HepG2 (cell line): ENCODE data around the gene NDUFS7. TPM values are rescaled to one million over a fixed set of nuclear protein-coding genes. Genes with fewer than 3 reads are reported as not detected.
A peak's percentile ranks its signal among the peaks of the same experiment; 100 is the strongest.

ENCODE experiments used
- ARID4A ChIP-seq: sonication (generic); formaldehyde crosslinking; IDR thresholded peaks from 2 replicates; pipeline ENCODE4 v1.5.0; 2020; ENCODE audit warnings: mild to moderate bottlenecking, missing genetic modification reagents, borderline replicate concordance
- CREBL2 ChIP-seq: sonication (generic); formaldehyde crosslinking; IDR thresholded peaks from 2 replicates; pipeline ENCODE4 v1.8.1; 2023; ENCODE audit warnings: missing genetic modification reagents, mild to moderate bottlenecking, borderline replicate concordance
- GATA4 ChIP-seq: sonication (generic); IDR thresholded peaks from 2 replicates; pipeline ENCODE4 v1.6.1; 2016; ENCODE audit warnings: antibody characterized with exemption, low read depth, borderline replicate concordance
- KDM5B ChIP-seq: sonication (generic); formaldehyde crosslinking; IDR thresholded peaks from 2 replicates; pipeline ENCODE4 v1.4.0; 2020; ENCODE audit warnings: missing genetic modification reagents, mild to moderate bottlenecking, borderline replicate concordance
- KMT2A ChIP-seq: sonication (generic); formaldehyde crosslinking; IDR thresholded peaks from 2 replicates; pipeline ENCODE4 v1.4.0; 2020; ENCODE audit warnings: missing genetic modification reagents
- PATZ1 ChIP-seq: sonication (generic); formaldehyde crosslinking; IDR thresholded peaks from 2 replicates; pipeline ENCODE4 v1.4.0; 2020; ENCODE audit warnings: missing genetic modification reagents
- ZFP36 ChIP-seq: fragments of 150-350 bp; IDR thresholded peaks from 2 replicates; pipeline ENCODE4 v1.6.1; 2018; ENCODE audit warnings: borderline replicate concordance, low read length, low read depth; ENCODE audit not compliant: partially characterized antibody
- ZNF12 ChIP-seq: sonication (generic); formaldehyde crosslinking; IDR thresholded peaks from 2 replicates; pipeline ENCODE4 v1.5.0; 2020; ENCODE audit warnings: missing genetic modification reagents
- ZNF276 ChIP-seq: sonication (generic); formaldehyde crosslinking; IDR thresholded peaks from 2 replicates; pipeline ENCODE4 v1.4.0; 2020; ENCODE audit warnings: mild to moderate bottlenecking, low read depth, missing genetic modification reagents
- ZNF281 ChIP-seq: sonication (generic); formaldehyde crosslinking; IDR thresholded peaks from 2 replicates; pipeline ENCODE4 v1.4.0; 2020; ENCODE audit warnings: missing genetic modification reagents, borderline replicate concordance
- ZNF343 ChIP-seq: sonication (generic); formaldehyde crosslinking; IDR thresholded peaks from 2 replicates; pipeline ENCODE4 v1.4.0; 2020; ENCODE audit warnings: mild to moderate bottlenecking, missing genetic modification reagents
- ZNF576 ChIP-seq: sonication (generic); formaldehyde crosslinking; IDR thresholded peaks from 2 replicates; pipeline ENCODE4 v1.4.0; 2020; ENCODE audit warnings: mild to moderate bottlenecking, missing genetic modification reagents
- ZNF710 ChIP-seq: sonication (generic); formaldehyde crosslinking; IDR thresholded peaks from 2 replicates; pipeline ENCODE4 v1.5.0; 2020; ENCODE audit warnings: mild to moderate bottlenecking, missing genetic modification reagents, borderline replicate concordance
- polyA plus RNA-seq, 8 experiments: library from polyadenylated mRNA; depleted of rRNA in 3 of 8; stranded (reverse) in 7 of 8; unstranded in 1 of 8; fragments of >200 nt; fragmentation: Illumina TruSeq in 4 of 8; extraction: Trizol in 4 of 8; gene quantifications; 2 replicates each; pipeline versions ENCODE4 v1.2.1 to v1.2.3, GENCODE V29; 2011 to 2016; ENCODE audit warnings: low read depth in 4 of 8, missing spikeins in 1 of 8, mixed read lengths in 1 of 8; ENCODE audit not compliant: insufficient read depth in 1 of 8
- total RNA-seq, 5 experiments: library from RNA; depleted of rRNA; stranded (reverse); fragments of >200 nt; fragmentation: Illumina TruSeq; extraction: Trizol; gene quantifications; 2 replicates each; pipeline ENCODE4 v1.2.3, GENCODE V29; 2016; ENCODE audit warnings: low read depth in 1 of 5

Gene NDUFS7
- total and polyA plus RNA-seq, 2 of the 13 experiments (the other 11 are each of a cell fraction or from before 2014, with no cell fraction given): 34.3 to 66.9 TPM

- TF ChIP-seq ARID4A: peak; percentile 99
- peak; percentile 87; the same call in 1 of the 2 replicates for TF ChIP-seq ZNF343
- no peak; the same call in 1 of the 2 replicates for TF ChIP-seq CREBL2 (CRISPR knock-in tag)
- peak; percentile 85 for TF ChIP-seq ZNF12
- TF ChIP-seq ZFP36: no peak
- TF ChIP-seq ZNF576 (CRISPR knock-in tag): peak; percentile 84
- peak; percentile 89 for TF ChIP-seq KMT2A (CRISPR knock-in tag)
- TF ChIP-seq ZNF276: peak; percentile 93
- TF ChIP-seq ZNF281: peak; percentile 57; the same call in 1 of the 2 replicates
- TF ChIP-seq ZNF710 (CRISPR knock-in tag): peak; percentile 78
- TF ChIP-seq GATA4: no peak
- TF ChIP-seq KDM5B (CRISPR knock-in tag): peak; percentile 97; the same call in 1 of the 2 replicates
- TF ChIP-seq PATZ1 (CRISPR knock-in tag): peak; percentile 81
Observed at GRCh38 chr19:1383312-1384084, at the start of gene NDUFS7 (continued).
